ENCODE results near the gene UBA3. TPM values are rescaled to one million over a fixed set of nuclear protein-coding genes. Genes with fewer than 3 reads are reported as not detected.

The UBA3 gene
- total and polyA plus RNA-seq, 10 of the 15 experiments (the other 5 are each of a cell fraction or from before 2014, with no cell fraction given): 72.9 to 131 (median 102) TPM

DNA sequence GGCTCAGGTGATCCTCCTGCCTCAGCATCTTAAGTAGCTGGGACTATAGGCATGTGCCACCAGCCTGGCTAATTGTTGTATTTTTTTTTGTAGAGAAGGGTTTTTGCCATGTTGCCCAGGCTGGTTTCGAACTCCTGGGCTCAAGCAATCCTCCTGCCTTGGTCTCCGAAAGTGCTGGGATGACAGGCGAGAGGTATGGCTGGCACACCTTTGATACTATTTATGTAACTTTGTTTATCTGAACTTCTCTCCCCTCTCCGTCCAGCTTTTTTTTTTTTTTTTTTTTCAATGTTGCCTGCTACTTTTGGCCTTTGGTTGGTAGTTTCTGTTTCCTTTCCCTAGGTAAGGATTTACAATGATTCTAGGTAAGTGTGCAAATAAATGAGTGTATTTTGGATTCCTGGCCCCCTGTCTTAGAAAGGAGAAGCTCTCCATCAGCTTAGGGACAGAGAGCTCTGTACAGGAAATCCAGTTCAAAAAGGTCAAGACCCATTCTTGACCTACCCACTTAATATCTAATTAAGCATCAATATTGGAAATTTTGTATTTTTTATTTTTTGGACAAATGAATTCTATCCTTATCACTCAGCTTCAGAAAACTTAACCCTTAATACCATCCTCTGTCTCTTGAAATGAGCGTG is 11.3 kb upstream of the UBA3 start:
- H3K9ac ChIP-seq (ENCODE audit: control insufficient read depth, insufficient read depth, low read length): no peak overlapping the region
- peaks cover 95% of the 10 kb centered on the region for H3K79me2 ChIP-seq (ENCODE audit: control insufficient read depth, insufficient read depth, low read length)
- no peaks in the 10 kb centered on the region for H3K27me3 ChIP-seq (replicated peaks in 1 of 2; ENCODE audit: control insufficient read depth in 2 of 2, insufficient read depth in 2 of 2, low read length in 1 of 2)
- FAIRE-seq (no peak), DNase-seq (ENCODE audit: low read depth, low spot score) (no peak), ATAC-seq (peak; percentile 0; the same call in 1 of the 3 replicates)
- BruUV-seq (replicated peaks): no TSS peak
- in situ Hi-C loops (cut with MboI): no loop called here
- no peak overlapping the region for H2AFZ ChIP-seq (ENCODE audit: control insufficient read depth, low read depth, low read length)
- intact Hi-C loops (cut with micrococcal nuclease; ENCODE audit: unreplicated experiment): no loop called here
- peak overlapping the region; percentile 46 for H3K4me2 ChIP-seq (ENCODE audit: control insufficient read depth, insufficient read depth)
- peak overlapping the region; percentile 59; the same call in 1 of the 2 replicates for H3K4me3 ChIP-seq
- 0% methylated on average over 5 of the region's 5 CpGs for WGBS (ENCODE audit: insufficient coverage, insufficient replicate concordance, low lambda C conversion rate, missing lambda C conversion rate)
- SMC1A ChIA-PET (ENCODE audit: uncharacterized antibody, unreplicated experiment): interaction anchor here (0.6 to 19.6 kb wide), 15 partner anchors 9 to 579 kb away, joined by 3 to 234 read pairs (median 6); partner anchors contain the start of genes ARL6IP5, LMOD3, TMF1 and UBA3
- RAD21 ChIA-PET (ENCODE audit: unreplicated experiment): interaction anchor here (0.7 to 16.7 kb wide), 9 partner anchors 8 to 350 kb away, joined by 3 to 152 read pairs (median 4); partner anchors contain the start of genes ARL6IP5, EOGT, TMF1 and UBA3
- peaks cover 54% of the 10 kb centered on the region for H3K4me1 ChIP-seq (ENCODE audit: control insufficient read depth, insufficient read depth, low read length)
- CTCF ChIA-PET: interaction anchor here (0.6 to 2.4 kb wide), 9 partner anchors 9 to 145 kb away, joined by 3 to 8 read pairs (median 4); partner anchors contain the start of gene EOGT
- H3K36me3 ChIP-seq (ENCODE audit: control insufficient read depth in 2 of 2, insufficient read depth in 2 of 2, low read length in 1 of 2): peaks cover 0 to 19% of the 10 kb centered on the region in 2 experiments; a peak in 2 of 4 replicates
- H4K20me1 ChIP-seq (ENCODE audit: control insufficient read depth, insufficient read depth): no peaks in the 10 kb centered on the region
- peak overlapping the region; percentile 39 for H3K27ac ChIP-seq (ENCODE audit: control insufficient read depth, insufficient read depth)
- POLR2A ChIA-PET: interaction anchor here (0.7 to 3.8 kb wide), 11 partner anchors 8 to 115 kb away, joined by 3 to 22 read pairs (median 6); partner anchors contain the start of gene TMF1
- no peaks in the 10 kb centered on the region for H3K9me3 ChIP-seq (replicated peaks; ENCODE audit: control insufficient read depth, insufficient read depth, low read length)
- TF ChIP-seq STAT1 (conservative IDR thresholded peaks at IDR 0.05) (no peak), ZNF207 (IDR thresholded peaks at IDR 0.05; ENCODE audit: borderline replicate concordance) (no peak), POU2F2 (IDR thresholded peaks at IDR 0.05; ENCODE audit: borderline replicate concordance, low read depth, low read length) (no peak), SMAD5 (IDR thresholded peaks at IDR 0.05; ENCODE audit: low read depth) (no peak), ASH2L (IDR thresholded peaks at IDR 0.05; ENCODE audit: borderline replicate concordance, low read depth) (no peak), SREBF2 (IDR thresholded peaks at IDR 0.05; ENCODE audit: low read length) (no peak), GABPA (IDR thresholded peaks at IDR 0.05; ENCODE audit: low read depth) (no peak; the same call in 1 of the 2 replicates), RELA (IDR thresholded peaks at IDR 0.05; ENCODE audit: borderline replicate concordance, partially characterized antibody) (no peak), SP1 (IDR thresholded peaks at IDR 0.05; ENCODE audit: low read depth, low read length) (no peak), SPI1 (IDR thresholded peaks at IDR 0.05; ENCODE audit: borderline replicate concordance, insufficient read depth, low read depth, low read length) (no peak), PAX8 (IDR thresholded peaks at IDR 0.05) (no peak), JUND (IDR thresholded peaks at IDR 0.05; ENCODE audit: low read depth, low read length) (no peak), ZNF622 (IDR thresholded peaks at IDR 0.05) (no peak), ZZZ3 (IDR thresholded peaks at IDR 0.05; ENCODE audit: control insufficient read depth, insufficient read length, low read depth) (no peak)
- TF ChIP-seq, protein P1, sequence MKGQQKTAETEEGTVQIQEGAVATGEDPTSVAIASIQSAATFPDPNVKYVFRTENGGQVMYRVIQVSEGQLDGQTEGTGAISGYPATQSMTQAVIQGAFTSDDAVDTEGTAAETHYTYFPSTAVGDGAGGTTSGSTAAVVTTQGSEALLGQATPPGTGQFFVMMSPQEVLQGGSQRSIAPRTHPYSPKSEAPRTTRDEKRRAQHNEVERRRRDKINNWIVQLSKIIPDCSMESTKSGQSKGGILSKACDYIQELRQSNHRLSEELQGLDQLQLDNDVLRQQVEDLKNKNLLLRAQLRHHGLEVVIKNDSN (IDR thresholded peaks at IDR 0.05; ENCODE audit: borderline replicate concordance, extremely low read length, insufficient read depth, low read depth, low read length): no peak
- TF ChIP-seq, protein P2, sequence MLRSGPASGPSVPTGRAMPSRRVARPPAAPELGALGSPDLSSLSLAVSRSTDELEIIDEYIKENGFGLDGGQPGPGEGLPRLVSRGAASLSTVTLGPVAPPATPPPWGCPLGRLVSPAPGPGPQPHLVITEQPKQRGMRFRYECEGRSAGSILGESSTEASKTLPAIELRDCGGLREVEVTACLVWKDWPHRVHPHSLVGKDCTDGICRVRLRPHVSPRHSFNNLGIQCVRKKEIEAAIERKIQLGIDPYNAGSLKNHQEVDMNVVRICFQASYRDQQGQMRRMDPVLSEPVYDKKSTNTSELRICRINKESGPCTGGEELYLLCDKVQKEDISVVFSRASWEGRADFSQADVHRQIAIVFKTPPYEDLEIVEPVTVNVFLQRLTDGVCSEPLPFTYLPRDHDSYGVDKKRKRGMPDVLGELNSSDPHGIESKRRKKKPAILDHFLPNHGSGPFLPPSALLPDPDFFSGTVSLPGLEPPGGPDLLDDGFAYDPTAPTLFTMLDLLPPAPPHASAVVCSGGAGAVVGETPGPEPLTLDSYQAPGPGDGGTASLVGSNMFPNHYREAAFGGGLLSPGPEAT (IDR thresholded peaks at IDR 0.05; ENCODE audit: low read depth): 0 out of 2 replicates have a peak, but pooled peaks have one; percentile 44
- TF ChIP-seq, protein P3, sequence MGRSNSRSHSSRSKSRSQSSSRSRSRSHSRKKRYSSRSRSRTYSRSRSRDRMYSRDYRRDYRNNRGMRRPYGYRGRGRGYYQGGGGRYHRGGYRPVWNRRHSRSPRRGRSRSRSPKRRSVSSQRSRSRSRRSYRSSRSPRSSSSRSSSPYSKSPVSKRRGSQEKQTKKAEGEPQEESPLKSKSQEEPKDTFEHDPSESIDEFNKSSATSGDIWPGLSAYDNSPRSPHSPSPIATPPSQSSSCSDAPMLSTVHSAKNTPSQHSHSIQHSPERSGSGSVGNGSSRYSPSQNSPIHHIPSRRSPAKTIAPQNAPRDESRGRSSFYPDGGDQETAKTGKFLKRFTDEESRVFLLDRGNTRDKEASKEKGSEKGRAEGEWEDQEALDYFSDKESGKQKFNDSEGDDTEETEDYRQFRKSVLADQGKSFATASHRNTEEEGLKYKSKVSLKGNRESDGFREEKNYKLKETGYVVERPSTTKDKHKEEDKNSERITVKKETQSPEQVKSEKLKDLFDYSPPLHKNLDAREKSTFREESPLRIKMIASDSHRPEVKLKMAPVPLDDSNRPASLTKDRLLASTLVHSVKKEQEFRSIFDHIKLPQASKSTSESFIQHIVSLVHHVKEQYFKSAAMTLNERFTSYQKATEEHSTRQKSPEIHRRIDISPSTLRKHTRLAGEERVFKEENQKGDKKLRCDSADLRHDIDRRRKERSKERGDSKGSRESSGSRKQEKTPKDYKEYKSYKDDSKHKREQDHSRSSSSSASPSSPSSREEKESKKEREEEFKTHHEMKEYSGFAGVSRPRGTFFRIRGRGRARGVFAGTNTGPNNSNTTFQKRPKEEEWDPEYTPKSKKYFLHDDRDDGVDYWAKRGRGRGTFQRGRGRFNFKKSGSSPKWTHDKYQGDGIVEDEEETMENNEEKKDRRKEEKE (IDR thresholded peaks at IDR 0.05): no peak
